SU-DHL-6 (cell line): ENCODE measurements around the gene NRP1.

Experiments
- H2AFZ ChIP-seq: fragments of 200-600 bp; sonication (generic); 2 replicates; pipeline ENCODE4 v1.6.1; 2014; ENCODE audit warnings: low read depth, mild to moderate bottlenecking, moderate library complexity, mixed read lengths, antibody characterized with exemption, low read length; ENCODE audit not compliant: severe bottlenecking
- H3F3A ChIP-seq: fragments of 200-600 bp; shearing (Covaris generic); 2 replicates; pipeline ENCODE4 v1.6.0; 2016; ENCODE audit warnings: antibody characterized with exemption, mild to moderate bottlenecking; ENCODE audit not compliant: insufficient read depth
- H3K27ac ChIP-seq: fragments of 200-600 bp; sonication (generic); 2 replicates; pipeline ENCODE4 v1.5.1; 2016; ENCODE audit warnings: low read depth, mild to moderate bottlenecking, low read length, moderate library complexity, mixed read lengths
- H3K27me3 ChIP-seq: fragments of 200-600 bp; sonication (generic), shearing (Covaris generic); 2 replicates; pipeline ENCODE4 v1.6.0; 2014; ENCODE audit warnings: mild to moderate bottlenecking, low read length
- H3K36me3 ChIP-seq: fragments of 200-600 bp; sonication (generic); 2 replicates; pipeline ENCODE4 v1.6.1; 2014; ENCODE audit warnings: mild to moderate bottlenecking, low read length, mixed read lengths
- H3K4me2 ChIP-seq: fragments of 300-600, 200-600 bp; shearing (Covaris generic), sonication (generic); 2 replicates; pipeline ENCODE4 v1.6.0; 2014; ENCODE audit warnings: low read length, low read depth, mild to moderate bottlenecking; ENCODE audit not compliant: poor library complexity, severe bottlenecking
- H3K4me3 ChIP-seq: fragments of 200-600 bp; sonication (generic); 2 replicates; pipeline ENCODE4 v1.5.1; 2014; ENCODE audit warnings: antibody characterized with exemption, low read length, mild to moderate bottlenecking, mixed read lengths; ENCODE audit not compliant: insufficient read depth, poor library complexity, severe bottlenecking
- H3K79me2 ChIP-seq: fragments of 200-600 bp; sonication (generic); 2 replicates; pipeline ENCODE4 v1.6.1; 2014; ENCODE audit warnings: mild to moderate bottlenecking, low read length, moderate library complexity; ENCODE audit not compliant: insufficient read depth
- H3K9ac ChIP-seq: fragments of 200-600 bp; sonication (generic); 2 replicates; pipeline ENCODE4 v1.7.0; 2014; ENCODE audit warnings: mild to moderate bottlenecking, low read length
- H3K9me2 ChIP-seq: fragments of 200-600 bp; sonication (generic); replicated peaks from 2 replicates; pipeline ENCODE4 v1.6.1; 2014; ENCODE audit warnings: low read length; ENCODE audit not compliant: insufficient read depth
- H3K9me3 ChIP-seq: fragments of 200-600 bp; sonication (generic); 2 replicates; pipeline ENCODE4 v1.6.1; 2014; ENCODE audit warnings: low read length, mixed read lengths; ENCODE audit not compliant: insufficient read depth
- H4K20me1 ChIP-seq: fragments of 200-600 bp; sonication (generic); 2 replicates; pipeline ENCODE4 v1.6.1; 2014; ENCODE audit warnings: low read depth, mild to moderate bottlenecking, antibody characterized with exemption, low read length, moderate library complexity, mixed read lengths
- CTCF ChIP-seq: fragments of 200-600 bp; sonication (generic); IDR thresholded peaks from one replicate; pipeline ENCODE4 v1.5.1; 2017; ENCODE audit warnings: antibody characterized with exemption, mild to moderate bottlenecking, low read length, moderate library complexity; ENCODE audit not compliant: insufficient read depth, poor library complexity, severe bottlenecking
- EZH2phosphoT487 ChIP-seq: fragments of 200-600 bp; sonication (generic), shearing (Covaris generic); conservative IDR thresholded peaks from 2 replicates; pipeline ENCODE4 v1.6.1; 2018; ENCODE audit warnings: mild to moderate bottlenecking, antibody characterized with exemption, low read length, moderate library complexity, mixed read lengths

Gene NRP1

GRCh38 chr10:33153251-33153967 lies 181.1 kb downstream of the NRP1 start:
- H3K27ac ChIP-seq: no peak overlapping the region
- no peaks in the 10 kb centered on the region for H3K79me2 ChIP-seq
- no peak overlapping the region for H3K4me3 ChIP-seq
- no peaks in the 10 kb centered on the region for H3K9me3 ChIP-seq
- no peak for TF ChIP-seq CTCF
- no peak for TF ChIP-seq EZH2phosphoT487
- H3F3A ChIP-seq: no peaks in the 10 kb centered on the region
- no peak overlapping the region for H3K9ac ChIP-seq
- no peaks in the 10 kb centered on the region for H4K20me1 ChIP-seq
- no peak overlapping the region for H3K4me2 ChIP-seq
- H3K36me3 ChIP-seq: no peaks in the 10 kb centered on the region
- H3K9me2 ChIP-seq: no peaks in the 10 kb centered on the region
- H2AFZ ChIP-seq: no peak overlapping the region
- no peaks in the 10 kb centered on the region for H3K27me3 ChIP-seq

GRCh38 chr10:33152750-33153149 lies 181.7 kb downstream of the NRP1 start:
- no peak overlapping the region for H2AFZ ChIP-seq
- H3K4me2 ChIP-seq: no peak overlapping the region
- H3K36me3 ChIP-seq: no peaks in the 10 kb centered on the region
- no peak overlapping the region for H3K27ac ChIP-seq
- H3K4me3 ChIP-seq: no peak overlapping the region
- no peaks in the 10 kb centered on the region for H3K79me2 ChIP-seq
- H3K9ac ChIP-seq: no peak overlapping the region
- TF ChIP-seq CTCF: no peak
- no peak for TF ChIP-seq EZH2phosphoT487
- H3K9me3 ChIP-seq: no peaks in the 10 kb centered on the region
- no peaks in the 10 kb centered on the region for H3F3A ChIP-seq
- no peaks in the 10 kb centered on the region for H3K9me2 ChIP-seq
- no peaks in the 10 kb centered on the region for H4K20me1 ChIP-seq
- no peaks in the 10 kb centered on the region for H3K27me3 ChIP-seq

- Histone ChIP-seq H2AFZ (no peak overlapping the region), H3K9me3 (no peaks in the 10 kb centered on the region), H3K27ac (no peak overlapping the region), H3K4me3 (no peak overlapping the region), H3K9me2 (no peaks in the 10 kb centered on the region), H4K20me1 (no peaks in the 10 kb centered on the region), H3K36me3 (no peaks in the 10 kb centered on the region), H3K4me2 (no peak overlapping the region), H3K27me3 (no peaks in the 10 kb centered on the region), H3F3A (no peaks in the 10 kb centered on the region), H3K9ac (no peak overlapping the region), H3K79me2 (no peaks in the 10 kb centered on the region)
- TF ChIP-seq CTCF (no peak), EZH2phosphoT487 (no peak)
These were observed 182.3 kb downstream of the NRP1 start for GRCh38 chr10:33152146-33152545.
